Gastroesophageal sphincter (tissue), 3 donors: ENCODE measurements around the gene HAPSTR1.

Experiments used
- CTCF ChIP-seq, 4 experiments: fragments of 200-600 bp in 2 of 4; fragments of 450-650 bp in 2 of 4; sonication (generic) in 1 of 4; IDR thresholded peaks; one replicate each; pipeline ENCODE4 v1.5.1; 2017 to 2019; ENCODE audit warnings: antibody characterized with exemption in 4 of 4, mild to moderate bottlenecking in 2 of 4, moderate library complexity in 2 of 4
- EP300 ChIP-seq: sonication (generic); formaldehyde crosslinking; IDR thresholded peaks from one replicate; pipeline ENCODE4 v1.6.1; 2017; ENCODE audit warnings: antibody characterized with exemption, mild to moderate bottlenecking
- POLR2A ChIP-seq, 2 donors: fragments of 450-650 bp; IDR thresholded peaks; one replicate each; pipeline ENCODE4 v1.6.1; 2017; ENCODE audit warnings: antibody characterized with exemption in 2 of 2, mild to moderate bottlenecking in 2 of 2, moderate library complexity in 1 of 2

GRCh38 chr16:9105189-9105588 lies 13.7 kb downstream of the HAPSTR1 start:
- TF ChIP-seq CTCF (IDR thresholded peaks at IDR 0.05) (no peak), POLR2A (IDR thresholded peaks at IDR 0.05) (no peak), EP300 (no peak)
